ENCODE measurements around the gene BRCC3. TPM values are rescaled to one million over a fixed set of nuclear protein-coding genes. Genes with fewer than 3 reads are reported as not detected.
A peak's percentile ranks its signal among the peaks of the same experiment; 100 is the strongest.

BRCC3 gene
- total RNA-seq (13.4 and 19.8 TPM in 2 replicates), polyA plus RNA-seq (21.5 and 27.2 TPM in 2 replicates)

- peak; percentile 92 for DNase-seq (ENCODE audit: low spot score)
- Histone ChIP-seq H3K27me3 (no peaks in the 10 kb centered on the region), H3K27ac (peak within 1 kb of the TSS; percentile 97), H4K20me1 (ENCODE audit: insufficient read depth, poor library complexity, severe bottlenecking) (no peaks in the 10 kb centered on the region), H2AFZ (peak within 1 kb of the TSS; percentile 85), H3K4me1 (ENCODE audit: insufficient read depth) (peaks cover 6% of the 10 kb centered on the region), H3K9me2 (replicated peaks; ENCODE audit: insufficient read depth) (no peaks in the 10 kb centered on the region), H3K9me3 (ENCODE audit: low read depth) (no peaks in the 10 kb centered on the region), H3K79me2 (peaks cover 24% of the 10 kb centered on the region), H3K4me3 (peak within 1 kb of the TSS; percentile 79), H3K4me2 (peak within 1 kb of the TSS; percentile 83), H3K36me3 (replicated peaks; ENCODE audit: insufficient read depth, low read depth) (no peaks in the 10 kb centered on the region)
- TF ChIP-seq EZH2 (IDR thresholded peaks at IDR 0.05; ENCODE audit: borderline replicate concordance) (no peak), EZH2phosphoT487 (IDR thresholded peaks at IDR 0.05; ENCODE audit: low read depth, severe bottlenecking, unreplicated experiment) (no peak), CTCF (IDR thresholded peaks at IDR 0.05; ENCODE audit: poor library complexity) (no peak)
- 37% methylated on average over 46 of the region's 81 CpGs for WGBS (ENCODE audit: low lambda C conversion rate, missing lambda C conversion rate)
These were observed at the start of gene BRCC3, which contains the start of the genes CMC4 and MTCP1 for GRCh38 chrX:155070975-155071693. Gene BRCC3, plus strand, starts transcription at chrX:155071508. Its CDS starts 20 bp downstream, at chrX:155071528. Gene CMC4, minus strand, starts transcription at chrX:155071136. Its CDS starts 7,113 bp downstream, at chrX:155064023. Gene MTCP1, minus strand, starts transcription at chrX:155071136. Its CDS starts 5,126 bp downstream, at chrX:155066010.

GRCh38 chrX:155022585-155022984, 48.7 kb upstream of the BRCC3 start, which contains the start of gene F8:
Gene F8, minus strand, starts transcription at chrX:155022723. Its CDS starts 171 bp downstream, at chrX:155022552.
- Histone ChIP-seq H3K79me2 (no peaks in the 10 kb centered on the region), H3K4me2 (no peak within 1 kb of the TSS), H3K4me1 (ENCODE audit: insufficient read depth) (no peaks in the 10 kb centered on the region), H4K20me1 (ENCODE audit: insufficient read depth, poor library complexity, severe bottlenecking) (no peaks in the 10 kb centered on the region), H3K36me3 (replicated peaks; ENCODE audit: insufficient read depth, low read depth) (no peaks in the 10 kb centered on the region), H3K9me2 (replicated peaks; ENCODE audit: insufficient read depth) (no peaks in the 10 kb centered on the region), H3K27me3 (no peaks in the 10 kb centered on the region), H2AFZ (no peak within 1 kb of the TSS), H3K27ac (no peak within 1 kb of the TSS), H3K4me3 (no peak within 1 kb of the TSS), H3K9me3 (ENCODE audit: low read depth) (no peaks in the 10 kb centered on the region)
- WGBS (ENCODE audit: low lambda C conversion rate, missing lambda C conversion rate): 36% methylated on average over 1 of the region's 1 CpG
- no peak for TF ChIP-seq CTCF (IDR thresholded peaks at IDR 0.05; ENCODE audit: poor library complexity)
- no peak for TF ChIP-seq EZH2phosphoT487 (IDR thresholded peaks at IDR 0.05; ENCODE audit: low read depth, severe bottlenecking, unreplicated experiment)
- TF ChIP-seq EZH2 (IDR thresholded peaks at IDR 0.05; ENCODE audit: borderline replicate concordance): no peak
- DNase-seq (ENCODE audit: low spot score): no peak

- no peak overlapping the region for H3K4me3 ChIP-seq
- no peaks in the 10 kb centered on the region for H3K9me2 ChIP-seq (replicated peaks; ENCODE audit: insufficient read depth)
- no peaks in the 10 kb centered on the region for H3K27me3 ChIP-seq
- no peaks in the 10 kb centered on the region for H3K4me1 ChIP-seq (ENCODE audit: insufficient read depth)
- H3K79me2 ChIP-seq: peaks cover 12% of the 10 kb centered on the region
- WGBS (ENCODE audit: low lambda C conversion rate, missing lambda C conversion rate): 86% methylated on average over 6 of the region's 6 CpGs
- DNase-seq (ENCODE audit: low spot score): no peak
- H3K9me3 ChIP-seq (ENCODE audit: low read depth): no peaks in the 10 kb centered on the region
- no peak for TF ChIP-seq EZH2 (IDR thresholded peaks at IDR 0.05; ENCODE audit: borderline replicate concordance)
- TF ChIP-seq EZH2phosphoT487 (IDR thresholded peaks at IDR 0.05; ENCODE audit: low read depth, severe bottlenecking, unreplicated experiment): no peak
- TF ChIP-seq CTCF (IDR thresholded peaks at IDR 0.05; ENCODE audit: poor library complexity): no peak
- H3K36me3 ChIP-seq (replicated peaks; ENCODE audit: insufficient read depth, low read depth): no peaks in the 10 kb centered on the region
- no peak overlapping the region for H3K4me2 ChIP-seq
- H4K20me1 ChIP-seq (ENCODE audit: insufficient read depth, poor library complexity, severe bottlenecking): no peaks in the 10 kb centered on the region
- no peak overlapping the region for H3K27ac ChIP-seq
- H2AFZ ChIP-seq: no peak overlapping the region
These were observed 47.1 kb upstream of the BRCC3 start for GRCh38 chrX:155023907-155024833.
